Measurements from ENCODE around the gene FCHO2. TPM values are rescaled to one million over a fixed set of nuclear protein-coding genes. Genes with fewer than 3 reads are reported as not detected.

Gene FCHO2
- total and polyA plus RNA-seq, 2 experiments from 2014 or later: 13.5 to 18.6 TPM

DNA sequence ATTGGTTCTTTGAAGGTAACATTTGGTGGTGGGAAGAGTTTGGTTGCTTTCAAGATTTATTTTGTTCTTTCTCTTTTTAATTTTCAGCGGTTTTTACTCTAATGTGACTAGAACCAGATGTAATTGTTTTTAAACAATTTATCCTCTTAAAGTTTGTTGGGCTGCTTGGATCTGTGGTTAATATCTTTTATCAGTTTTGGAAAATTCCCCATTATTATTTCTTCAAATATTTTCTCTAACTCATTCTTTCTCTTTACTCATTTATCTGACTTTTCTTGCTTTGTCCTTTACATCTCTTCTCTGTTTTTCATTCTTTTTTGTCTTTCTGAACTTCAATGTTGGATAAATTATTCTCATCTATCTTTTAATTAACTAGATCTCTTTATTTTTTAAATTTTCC is 29.9 kb downstream of the FCHO2 start:
- peaks cover 96% of the 10 kb centered on the region for H3K79me2 ChIP-seq (ENCODE audit: insufficient read depth)

DNA sequence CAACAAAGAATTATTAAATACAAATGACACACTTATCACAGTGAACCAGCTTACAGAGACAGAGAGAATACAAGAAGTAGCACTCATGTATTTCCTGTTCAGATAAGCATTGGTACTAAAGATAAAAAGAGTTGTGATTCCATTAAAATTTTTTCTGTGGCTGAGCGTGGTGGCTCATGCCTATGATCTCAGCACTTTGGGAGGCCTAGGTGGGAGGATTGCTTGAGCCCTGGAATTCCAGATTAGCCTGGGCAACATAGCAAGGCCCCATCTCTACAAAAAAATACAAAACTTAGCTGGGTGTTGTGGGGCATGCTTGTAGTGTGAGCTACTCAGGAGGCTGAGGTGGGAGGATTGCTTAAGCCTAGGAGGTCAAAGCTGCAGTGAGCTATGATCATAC is 32.9 kb downstream of the FCHO2 start:
- no peak overlapping the region for H3K9ac ChIP-seq

More for the DNA sequence above, 29.9 kb downstream of the FCHO2 start:
- no peak for TF ChIP-seq EZH2phosphoT487 (IDR thresholded peaks at IDR 0.05; ENCODE audit: insufficient read depth, low read depth)
- TF ChIP-seq EZH2 (IDR thresholded peaks at IDR 0.05; ENCODE audit: insufficient read depth, poor library complexity, severe bottlenecking): no peak
- H3K4me3 ChIP-seq: no peak overlapping the region
- 90 to 100% methylated on average over 1 of the region's 1 CpG for WGBS, 2 experiments (ENCODE audit: low coverage in 1 of 2, low lambda C conversion rate in 2 of 2, missing lambda C conversion rate in 2 of 2)
- H2AFZ ChIP-seq: no peak overlapping the region
- H3K9ac ChIP-seq: no peak overlapping the region
- no peak overlapping the region for H3K4me2 ChIP-seq (ENCODE audit: unreplicated experiment)
- H3K27ac ChIP-seq: no peak overlapping the region
- no peaks in the 10 kb centered on the region for H3K27me3 ChIP-seq (replicated peaks; ENCODE audit: insufficient read depth)
- in situ Hi-C loops (cut with MboI): no loop called here
- H3K36me3 ChIP-seq (ENCODE audit: low read depth): peaks cover 3% of the 10 kb centered on the region
- DNase-seq: no peak
- peaks cover 9% of the 10 kb centered on the region; the same call in 1 of the 2 replicates for H4K20me1 ChIP-seq (ENCODE audit: insufficient read depth)
- no peaks in the 10 kb centered on the region for H3F3A ChIP-seq (ENCODE audit: insufficient read depth)
- H3K4me1 ChIP-seq (ENCODE audit: insufficient read depth): no peaks in the 10 kb centered on the region
- no peaks in the 10 kb centered on the region for H3K9me3 ChIP-seq (ENCODE audit: low read depth)
- H3K9me2 ChIP-seq (ENCODE audit: insufficient read depth): no peaks in the 10 kb centered on the region

DNA sequence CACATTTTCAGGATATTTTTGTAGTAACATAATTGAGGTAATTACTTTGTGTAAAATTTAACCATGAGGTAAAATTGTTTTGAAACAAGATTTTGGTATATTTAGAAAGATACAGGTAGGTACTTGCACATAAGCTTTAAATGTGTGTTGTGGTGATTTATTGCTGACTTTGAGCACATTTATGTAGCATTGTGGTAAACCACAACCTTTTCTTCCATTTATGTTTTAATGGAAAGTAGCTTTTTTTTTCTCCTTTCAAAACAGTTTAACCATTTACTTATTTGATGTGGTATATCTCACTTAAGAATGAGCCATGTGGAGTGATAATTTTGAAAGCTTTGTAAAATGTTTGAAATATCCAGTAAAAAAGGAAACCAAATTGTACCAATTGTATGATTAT is 35.6 kb downstream of the FCHO2 start:
- Histone ChIP-seq H3F3A (ENCODE audit: insufficient read depth) (no peaks in the 10 kb centered on the region), H3K9ac (no peak overlapping the region), H3K27ac (no peak overlapping the region), H4K20me1 (ENCODE audit: insufficient read depth) (no peaks in the 10 kb centered on the region; the same call in 1 of the 2 replicates), H2AFZ (no peak overlapping the region), H3K9me2 (ENCODE audit: insufficient read depth) (no peaks in the 10 kb centered on the region), H3K4me3 (no peak overlapping the region), H3K36me3 (ENCODE audit: low read depth) (peaks cover 23% of the 10 kb centered on the region), H3K4me1 (ENCODE audit: insufficient read depth) (no peaks in the 10 kb centered on the region), H3K9me3 (ENCODE audit: low read depth) (no peaks in the 10 kb centered on the region), H3K79me2 (ENCODE audit: insufficient read depth) (peaks cover 43% of the 10 kb centered on the region), H3K4me2 (ENCODE audit: unreplicated experiment) (no peak overlapping the region), H3K27me3 (replicated peaks; ENCODE audit: insufficient read depth) (no peaks in the 10 kb centered on the region)
- DNase-seq: no peak
- in situ Hi-C loops (cut with MboI): no loop called here
- TF ChIP-seq EZH2phosphoT487 (IDR thresholded peaks at IDR 0.05; ENCODE audit: insufficient read depth, low read depth) (no peak), EZH2 (IDR thresholded peaks at IDR 0.05; ENCODE audit: insufficient read depth, poor library complexity, severe bottlenecking) (no peak)

More for the DNA sequence above, 32.9 kb downstream of the FCHO2 start:
- no peaks in the 10 kb centered on the region for H3K27me3 ChIP-seq (replicated peaks; ENCODE audit: insufficient read depth)
- 91 to 94% methylated on average over 1 of the region's 1 CpG for WGBS, 2 experiments (ENCODE audit: low coverage in 1 of 2, low lambda C conversion rate in 2 of 2, missing lambda C conversion rate in 2 of 2)
- no peak overlapping the region for H2AFZ ChIP-seq
- DNase-seq: no peak
- no peaks in the 10 kb centered on the region for H3K9me3 ChIP-seq (ENCODE audit: low read depth)
- no peak overlapping the region for H3K4me2 ChIP-seq (ENCODE audit: unreplicated experiment)
- H3F3A ChIP-seq (ENCODE audit: insufficient read depth): no peaks in the 10 kb centered on the region
- H3K79me2 ChIP-seq (ENCODE audit: insufficient read depth): peaks cover 70% of the 10 kb centered on the region
- no peaks in the 10 kb centered on the region for H3K4me1 ChIP-seq (ENCODE audit: insufficient read depth)
- peaks cover 10% of the 10 kb centered on the region for H3K36me3 ChIP-seq (ENCODE audit: low read depth)
- TF ChIP-seq EZH2 (IDR thresholded peaks at IDR 0.05; ENCODE audit: insufficient read depth, poor library complexity, severe bottlenecking): no peak
- TF ChIP-seq EZH2phosphoT487 (IDR thresholded peaks at IDR 0.05; ENCODE audit: insufficient read depth, low read depth): no peak
- H3K27ac ChIP-seq: no peak overlapping the region
- H3K4me3 ChIP-seq: no peak overlapping the region
- no peaks in the 10 kb centered on the region for H3K9me2 ChIP-seq (ENCODE audit: insufficient read depth)
- H4K20me1 ChIP-seq (ENCODE audit: insufficient read depth): no peaks in the 10 kb centered on the region; the same call in 1 of the 2 replicates
- in situ Hi-C loops (cut with MboI): no loop called here

DNA sequence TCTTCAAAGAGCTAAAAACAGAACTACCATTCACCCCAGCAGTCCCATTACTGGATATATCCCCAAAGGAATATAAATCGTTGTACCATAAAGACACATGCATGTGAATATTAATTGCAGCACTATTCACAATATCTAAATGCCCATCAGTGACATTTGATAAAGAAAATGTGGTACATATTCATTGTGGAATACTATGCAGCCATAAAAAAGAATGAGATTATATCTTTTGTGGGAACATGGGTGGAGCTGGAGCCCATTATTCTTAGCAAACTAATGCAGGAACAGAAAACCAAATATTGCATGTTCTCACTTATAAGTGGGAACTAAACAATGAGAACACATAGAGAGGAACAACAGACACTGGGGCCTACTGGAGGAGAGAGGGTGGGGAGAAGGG is 38.7 kb downstream of the FCHO2 start:
- no peak overlapping the region for H3K27ac ChIP-seq
- in situ Hi-C loops (cut with MboI): no loop called here
- no peak overlapping the region for H2AFZ ChIP-seq
- peaks cover 12% of the 10 kb centered on the region; the same call in 1 of the 2 replicates for H3K79me2 ChIP-seq (ENCODE audit: insufficient read depth)
- no peaks in the 10 kb centered on the region for H3K27me3 ChIP-seq (replicated peaks; ENCODE audit: insufficient read depth)
- no peaks in the 10 kb centered on the region for H3K9me2 ChIP-seq (ENCODE audit: insufficient read depth)
- no peak for TF ChIP-seq EZH2 (IDR thresholded peaks at IDR 0.05; ENCODE audit: insufficient read depth, poor library complexity, severe bottlenecking)
- no peak for TF ChIP-seq EZH2phosphoT487 (IDR thresholded peaks at IDR 0.05; ENCODE audit: insufficient read depth, low read depth)
- 97 to 100% methylated on average over 1 of the region's 1 CpG for WGBS, 2 experiments (ENCODE audit: low coverage in 1 of 2, low lambda C conversion rate in 2 of 2, missing lambda C conversion rate in 2 of 2)
- no peak overlapping the region for H3K4me2 ChIP-seq (ENCODE audit: unreplicated experiment)
- H4K20me1 ChIP-seq (ENCODE audit: insufficient read depth): no peaks in the 10 kb centered on the region
- no peaks in the 10 kb centered on the region for H3K9me3 ChIP-seq (ENCODE audit: low read depth)
- no peak for DNase-seq
- H3K4me1 ChIP-seq (ENCODE audit: insufficient read depth): no peaks in the 10 kb centered on the region
- H3K36me3 ChIP-seq (ENCODE audit: low read depth): peaks cover 28% of the 10 kb centered on the region
- H3K4me3 ChIP-seq: no peak overlapping the region
- no peak overlapping the region for H3K9ac ChIP-seq
- no peaks in the 10 kb centered on the region for H3F3A ChIP-seq (ENCODE audit: insufficient read depth)

DNA sequence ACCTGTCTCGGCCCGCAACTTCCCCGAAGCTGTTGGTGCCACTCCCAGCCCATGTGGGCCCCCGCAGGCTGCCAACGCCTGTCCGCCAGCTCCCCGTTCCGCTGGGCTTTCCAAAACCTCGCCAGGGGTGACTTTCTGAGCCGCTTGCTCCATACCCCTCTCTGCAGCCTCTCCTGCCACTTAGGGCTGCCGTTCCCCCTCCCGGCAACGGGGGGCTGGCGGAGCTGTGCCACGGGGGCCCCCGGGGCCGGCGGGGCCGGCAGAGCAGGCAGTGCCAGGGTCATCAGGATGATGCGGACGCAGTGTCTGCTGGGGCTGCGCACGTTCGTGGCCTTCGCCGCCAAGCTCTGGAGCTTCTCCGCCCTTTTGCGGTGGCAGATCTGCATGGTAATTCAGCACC is 40.8 kb downstream of the FCHO2 start:
- TF ChIP-seq EZH2 (IDR thresholded peaks at IDR 0.05; ENCODE audit: insufficient read depth, poor library complexity, severe bottlenecking) (no peak), EZH2phosphoT487 (IDR thresholded peaks at IDR 0.05; ENCODE audit: insufficient read depth, low read depth) (no peak)
- Histone ChIP-seq H3K4me3 (no peak overlapping the region), H3K4me2 (ENCODE audit: unreplicated experiment) (no peak overlapping the region), H3F3A (ENCODE audit: insufficient read depth) (no peaks in the 10 kb centered on the region), H2AFZ (no peak overlapping the region), H3K27ac (no peak overlapping the region), H4K20me1 (ENCODE audit: insufficient read depth) (no peaks in the 10 kb centered on the region), H3K27me3 (replicated peaks; ENCODE audit: insufficient read depth) (no peaks in the 10 kb centered on the region), H3K79me2 (ENCODE audit: insufficient read depth) (no peaks in the 10 kb centered on the region), H3K9ac (no peak overlapping the region), H3K36me3 (ENCODE audit: low read depth) (peaks cover 18% of the 10 kb centered on the region), H3K4me1 (ENCODE audit: insufficient read depth) (no peaks in the 10 kb centered on the region), H3K9me3 (ENCODE audit: low read depth) (no peaks in the 10 kb centered on the region), H3K9me2 (ENCODE audit: insufficient read depth) (no peaks in the 10 kb centered on the region)
- WGBS, 2 experiments (ENCODE audit: low coverage in 1 of 2, low lambda C conversion rate in 2 of 2, missing lambda C conversion rate in 2 of 2): 95 to 97% methylated on average over 16 to 28 of the region's 28 CpGs
- no peak for DNase-seq
- in situ Hi-C loops (cut with MboI): no loop called here

Measured in GM23248 (cell line).